ENCODE measurements around the gene SSTR5.

SSTR5 gene

DNA sequence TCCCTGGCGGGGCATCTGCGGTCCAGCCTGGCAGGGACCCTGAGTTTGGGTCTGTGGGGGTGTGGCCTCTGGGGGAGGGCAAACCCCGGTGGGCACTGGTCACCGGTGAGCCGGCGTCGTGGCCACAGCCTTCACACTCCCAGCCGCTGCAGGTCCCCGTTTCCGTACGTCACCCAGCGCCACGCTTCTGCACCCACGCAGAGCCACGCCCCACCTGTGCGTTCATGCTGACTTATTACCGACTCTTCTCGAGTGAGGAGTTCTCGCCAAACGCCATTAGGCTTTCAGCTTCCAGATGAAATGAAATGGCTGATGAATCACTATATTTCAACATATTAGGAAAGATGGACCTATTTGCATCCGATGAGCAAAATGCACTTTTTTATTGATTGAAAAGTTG, 8.8 kb upstream of the SSTR5 start:
- Histone ChIP-seq H4K91ac (ENCODE audit: low read length) (no peak overlapping the region), H3K9me3 (ENCODE audit: control insufficient read depth, low read length) (peaks cover 5% of the 10 kb centered on the region), H3K4ac (ENCODE audit: low read depth in 1 of 2, low read length in 2 of 2) (no peak overlapping the region), H2BK15ac (ENCODE audit: low read depth, poor library complexity, severe bottlenecking) (no peak overlapping the region), H3K27me3 (ENCODE audit: control insufficient read depth in 1 of 2, insufficient read depth in 1 of 2, low read length in 2 of 2) (peaks cover 12 to 43% of the 10 kb centered on the region in 2 experiments), H4K8ac (ENCODE audit: low read length) (no peak overlapping the region), H3K23ac (ENCODE audit: low read length in 2 of 2) (no peak overlapping the region), H3K4me1 (ENCODE audit: control insufficient read depth, insufficient read depth, low read depth, low read length) (peaks cover 1% of the 10 kb centered on the region), H3K36me3 (ENCODE audit: control insufficient read depth in 1 of 2, insufficient read depth in 2 of 2, low read depth in 1 of 2, low read length in 2 of 2) (no peaks in the 10 kb centered on the region), H2BK12ac (ENCODE audit: low read length in 2 of 2) (no peak overlapping the region), H3K79me1 (replicated peaks; ENCODE audit: low read length, poor library complexity, severe bottlenecking) (no peaks in the 10 kb centered on the region), H2AFZ (ENCODE audit: low read depth, low read length) (no peak overlapping the region), H3K4me3 (ENCODE audit: insufficient read depth in 1 of 2, low read depth in 1 of 2, low read length in 2 of 2) (no peak overlapping the region), H3K18ac (ENCODE audit: low read depth in 1 of 2, low read length in 2 of 2) (no peak overlapping the region), H2BK120ac (ENCODE audit: low read depth, low read length) (no peak overlapping the region), H3K27ac (ENCODE audit: low read length, poor library complexity, severe bottlenecking) (no peak overlapping the region), H2BK5ac (ENCODE audit: low read depth, low read length, poor library complexity, severe bottlenecking) (no peak overlapping the region), H3K14ac (ENCODE audit: low read length in 2 of 2) (no peak overlapping the region), H2AK5ac (ENCODE audit: low read length, severe bottlenecking) (no peak overlapping the region), H3K4me2 (ENCODE audit: low read length, poor library complexity, severe bottlenecking) (no peak overlapping the region), H3K9ac (ENCODE audit: low read length) (no peak overlapping the region)
- DNase-seq = no peak
- WGBS = 87% methylated on average over 20 of the region's 21 CpGs

DNA sequence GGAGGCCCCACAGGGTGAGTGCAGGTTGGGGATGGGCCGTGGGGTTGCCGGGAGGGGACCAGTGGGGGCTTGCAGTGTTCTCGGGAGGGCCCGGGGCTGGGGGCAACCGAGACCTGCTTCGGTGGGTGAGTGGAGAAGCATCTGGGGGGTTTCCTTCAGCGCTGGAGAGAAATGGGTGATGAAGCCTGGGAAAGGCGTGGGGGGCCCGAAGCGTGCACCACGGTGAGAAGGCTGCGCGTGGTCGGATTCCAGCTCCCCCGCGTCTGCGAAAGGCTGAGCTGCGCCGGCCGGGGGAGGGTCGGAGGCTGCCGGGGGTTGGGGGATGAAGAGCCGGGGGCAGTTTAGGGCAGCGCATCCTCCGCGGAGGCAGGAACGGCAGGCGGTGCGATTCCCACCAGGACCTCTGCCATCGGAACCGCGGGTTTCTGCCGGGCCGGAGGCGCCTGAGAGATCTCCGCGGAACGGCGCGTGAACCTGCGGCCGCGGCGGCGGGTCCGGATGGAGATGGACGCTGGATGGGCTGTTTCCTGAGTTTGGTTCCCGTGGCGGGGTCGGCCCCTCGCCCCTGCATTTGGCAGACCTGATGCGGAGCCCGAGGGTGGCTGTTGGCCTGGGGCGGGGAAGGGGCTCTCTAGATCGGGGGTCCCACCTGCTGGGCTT, 6.9 kb upstream of the SSTR5 start:
- no peak overlapping the region for H3K9ac ChIP-seq (ENCODE audit: low read length)
- H2BK120ac ChIP-seq (ENCODE audit: low read depth, low read length) = no peak overlapping the region
- 95% methylated on average over 53 of the region's 55 CpGs for WGBS
- no peak overlapping the region for H3K23ac ChIP-seq (ENCODE audit: low read length in 2 of 2)
- H3K4me1 ChIP-seq (ENCODE audit: control insufficient read depth, insufficient read depth, low read depth, low read length) = peaks cover 7% of the 10 kb centered on the region
- H3K4ac ChIP-seq (ENCODE audit: low read depth in 1 of 2, low read length in 2 of 2) = no peak overlapping the region
- no peak overlapping the region for H3K27ac ChIP-seq (ENCODE audit: low read length, poor library complexity, severe bottlenecking)
- H4K91ac ChIP-seq (ENCODE audit: low read length) = no peak overlapping the region
- no peak overlapping the region for H2BK15ac ChIP-seq (ENCODE audit: low read depth, poor library complexity, severe bottlenecking)
- no peak overlapping the region for H2AK5ac ChIP-seq (ENCODE audit: low read length, severe bottlenecking)
- H3K4me3 ChIP-seq (ENCODE audit: insufficient read depth in 1 of 2, low read depth in 1 of 2, low read length in 2 of 2) = no peak overlapping the region
- no peak overlapping the region for H2BK5ac ChIP-seq (ENCODE audit: low read depth, low read length, poor library complexity, severe bottlenecking)
- H4K8ac ChIP-seq (ENCODE audit: low read length) = no peak overlapping the region
- no peak overlapping the region for H3K14ac ChIP-seq (ENCODE audit: low read length in 2 of 2)
- H3K9me3 ChIP-seq (ENCODE audit: control insufficient read depth, low read length) = no peaks in the 10 kb centered on the region
- H3K36me3 ChIP-seq (ENCODE audit: control insufficient read depth in 1 of 2, insufficient read depth in 2 of 2, low read depth in 1 of 2, low read length in 2 of 2) = no peaks in the 10 kb centered on the region
- H3K4me2 ChIP-seq (ENCODE audit: low read length, poor library complexity, severe bottlenecking) = no peak overlapping the region
- no peak overlapping the region for H2AFZ ChIP-seq (ENCODE audit: low read depth, low read length)
- DNase-seq = no peak
- H2BK12ac ChIP-seq (ENCODE audit: low read length in 2 of 2) = no peak overlapping the region
- H3K27me3 ChIP-seq (ENCODE audit: control insufficient read depth in 1 of 2, insufficient read depth in 1 of 2, low read length in 2 of 2) = peaks cover 26 to 60% of the 10 kb centered on the region in 2 experiments
- no peak overlapping the region for H3K18ac ChIP-seq (ENCODE audit: low read depth in 1 of 2, low read length in 2 of 2)
- H3K79me1 ChIP-seq (replicated peaks; ENCODE audit: low read length, poor library complexity, severe bottlenecking) = no peaks in the 10 kb centered on the region

DNA sequence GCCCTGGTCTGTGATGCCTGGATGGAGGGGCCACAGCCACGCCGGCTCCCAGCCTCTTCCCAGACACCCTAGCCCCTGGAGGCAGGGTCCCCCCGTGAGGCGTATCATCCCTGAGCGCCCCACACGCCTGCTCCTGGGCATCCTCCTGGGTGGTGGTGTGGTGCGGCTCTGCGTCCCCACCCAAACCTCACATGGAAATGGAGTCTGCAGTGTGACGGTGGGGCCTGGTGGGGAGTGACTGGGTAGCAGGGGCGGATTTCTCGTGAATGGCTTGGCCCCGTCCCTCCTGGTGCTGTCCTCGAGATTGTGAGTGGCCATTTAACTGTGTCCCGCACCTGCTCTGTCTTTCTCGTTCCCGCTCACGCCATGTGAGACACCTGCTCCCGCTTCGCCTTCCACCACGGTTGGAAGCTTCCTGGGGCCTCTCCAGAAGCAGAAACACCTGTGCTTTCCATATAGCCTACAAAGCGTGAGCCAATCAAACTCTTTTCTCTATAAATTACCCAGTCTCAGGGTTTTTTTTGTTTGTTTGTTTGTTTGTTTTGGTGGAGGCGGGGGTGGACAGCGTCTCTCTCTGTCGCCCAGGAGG, 5.9 kb upstream of the SSTR5 start:
- H3K18ac ChIP-seq (ENCODE audit: low read depth in 1 of 2, low read length in 2 of 2) = no peak overlapping the region
- no peak overlapping the region for H2AK5ac ChIP-seq (ENCODE audit: low read length, severe bottlenecking)
- no peaks in the 10 kb centered on the region for H3K79me1 ChIP-seq (replicated peaks; ENCODE audit: low read length, poor library complexity, severe bottlenecking)
- no peak overlapping the region for H3K4me3 ChIP-seq (ENCODE audit: insufficient read depth in 1 of 2, low read depth in 1 of 2, low read length in 2 of 2)
- no peak overlapping the region for H3K9ac ChIP-seq (ENCODE audit: low read length)
- H3K4me1 ChIP-seq (ENCODE audit: control insufficient read depth, insufficient read depth, low read depth, low read length) = peaks cover 7% of the 10 kb centered on the region
- no peaks in the 10 kb centered on the region for H3K36me3 ChIP-seq (ENCODE audit: control insufficient read depth in 1 of 2, insufficient read depth in 2 of 2, low read depth in 1 of 2, low read length in 2 of 2)
- no peaks in the 10 kb centered on the region for H3K9me3 ChIP-seq (ENCODE audit: control insufficient read depth, low read length)
- no peak overlapping the region for H2BK15ac ChIP-seq (ENCODE audit: low read depth, poor library complexity, severe bottlenecking)
- WGBS = 82% methylated on average over 23 of the region's 24 CpGs
- no peak overlapping the region for H3K14ac ChIP-seq (ENCODE audit: low read length in 2 of 2)
- no peak overlapping the region for H3K23ac ChIP-seq (ENCODE audit: low read length in 2 of 2)
- no peak overlapping the region for H4K8ac ChIP-seq (ENCODE audit: low read length)
- H3K4ac ChIP-seq (ENCODE audit: low read depth in 1 of 2, low read length in 2 of 2) = no peak overlapping the region
- H2BK5ac ChIP-seq (ENCODE audit: low read depth, low read length, poor library complexity, severe bottlenecking) = no peak overlapping the region
- DNase-seq = no peak
- H3K27me3 ChIP-seq (ENCODE audit: control insufficient read depth in 1 of 2, insufficient read depth in 1 of 2, low read length in 2 of 2) = peaks cover 37 to 70% of the 10 kb centered on the region in 2 experiments
- H4K91ac ChIP-seq (ENCODE audit: low read length) = no peak overlapping the region
- H3K27ac ChIP-seq (ENCODE audit: low read length, poor library complexity, severe bottlenecking) = no peak overlapping the region
- H3K4me2 ChIP-seq (ENCODE audit: low read length, poor library complexity, severe bottlenecking) = no peak overlapping the region
- H2AFZ ChIP-seq (ENCODE audit: low read depth, low read length) = no peak overlapping the region
- H2BK12ac ChIP-seq (ENCODE audit: low read length in 2 of 2) = no peak overlapping the region
- H2BK120ac ChIP-seq (ENCODE audit: low read depth, low read length) = no peak overlapping the region

DNA sequence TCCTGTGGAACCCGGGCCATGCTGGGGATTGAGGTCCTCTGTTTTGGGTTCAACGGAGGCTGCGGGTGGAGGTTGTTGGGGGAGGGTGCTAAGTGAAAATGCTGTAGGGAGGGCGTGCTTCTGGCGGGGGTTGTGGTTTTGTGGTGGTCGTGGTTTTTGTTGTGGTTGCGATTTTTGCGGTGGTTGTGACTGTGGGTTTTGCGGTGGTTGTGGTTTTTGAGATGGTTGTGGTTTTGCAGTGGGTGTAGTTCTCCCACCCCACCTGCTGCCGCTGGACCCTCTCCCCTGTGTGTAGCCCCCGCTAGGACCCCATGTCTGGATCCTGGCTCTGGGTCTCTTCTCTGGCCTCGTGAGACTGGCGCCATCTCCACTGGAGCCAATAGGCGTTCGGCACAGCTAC, 4.9 kb upstream of the SSTR5 start:
- Histone ChIP-seq H3K23ac (ENCODE audit: low read length in 2 of 2) (no peak overlapping the region), H3K79me1 (replicated peaks; ENCODE audit: low read length, poor library complexity, severe bottlenecking) (no peaks in the 10 kb centered on the region), H3K18ac (ENCODE audit: low read depth in 1 of 2, low read length in 2 of 2) (no peak overlapping the region), H4K8ac (ENCODE audit: low read length) (no peak overlapping the region), H3K4me1 (ENCODE audit: control insufficient read depth, insufficient read depth, low read depth, low read length) (peaks cover 7% of the 10 kb centered on the region), H3K4me2 (ENCODE audit: low read length, poor library complexity, severe bottlenecking) (no peak overlapping the region), H3K9ac (ENCODE audit: low read length) (no peak overlapping the region), H2BK5ac (ENCODE audit: low read depth, low read length, poor library complexity, severe bottlenecking) (no peak overlapping the region), H3K27ac (ENCODE audit: low read length, poor library complexity, severe bottlenecking) (no peak overlapping the region), H3K4ac (ENCODE audit: low read depth in 1 of 2, low read length in 2 of 2) (no peak overlapping the region), H3K36me3 (ENCODE audit: control insufficient read depth in 1 of 2, insufficient read depth in 2 of 2, low read depth in 1 of 2, low read length in 2 of 2) (no peaks in the 10 kb centered on the region), H2BK15ac (ENCODE audit: low read depth, poor library complexity, severe bottlenecking) (no peak overlapping the region), H4K91ac (ENCODE audit: low read length) (no peak overlapping the region), H2BK120ac (ENCODE audit: low read depth, low read length) (no peak overlapping the region), H3K9me3 (ENCODE audit: control insufficient read depth, low read length) (no peaks in the 10 kb centered on the region), H3K27me3 (ENCODE audit: control insufficient read depth in 1 of 2, insufficient read depth in 1 of 2, low read length in 2 of 2) (peaks cover 45 to 74% of the 10 kb centered on the region in 2 experiments), H2AFZ (ENCODE audit: low read depth, low read length) (no peak overlapping the region), H3K4me3 (ENCODE audit: insufficient read depth in 1 of 2, low read depth in 1 of 2, low read length in 2 of 2) (no peak overlapping the region), H2AK5ac (ENCODE audit: low read length, severe bottlenecking) (no peak overlapping the region), H3K14ac (ENCODE audit: low read length in 2 of 2) (no peak overlapping the region), H2BK12ac (ENCODE audit: low read length in 2 of 2) (no peak overlapping the region)
- WGBS = 81% methylated on average over 15 of the region's 15 CpGs
- no peak for DNase-seq
